Renal cortical epithelial cell (primary cell): Measurements from ENCODE around the gene TRIP12. TPM values are rescaled to one million over a fixed set of nuclear protein-coding genes. Genes with fewer than 3 reads are reported as not detected.

Source experiments
- DNase-seq: peaks from one replicate; pipeline ENCODE4 v3.0.0-alpha.2; 2011; ENCODE audit warnings: low read depth
- total RNA-seq: library from RNA; depleted of rRNA; stranded (reverse); fragments of >200 nt; gene quantifications from 2 replicates; pipeline ENCODE4 v1.2.3, GENCODE V29; 2014

Gene TRIP12
- total RNA-seq, 1 donor from 2014 or later = 346 TPM

DNA sequence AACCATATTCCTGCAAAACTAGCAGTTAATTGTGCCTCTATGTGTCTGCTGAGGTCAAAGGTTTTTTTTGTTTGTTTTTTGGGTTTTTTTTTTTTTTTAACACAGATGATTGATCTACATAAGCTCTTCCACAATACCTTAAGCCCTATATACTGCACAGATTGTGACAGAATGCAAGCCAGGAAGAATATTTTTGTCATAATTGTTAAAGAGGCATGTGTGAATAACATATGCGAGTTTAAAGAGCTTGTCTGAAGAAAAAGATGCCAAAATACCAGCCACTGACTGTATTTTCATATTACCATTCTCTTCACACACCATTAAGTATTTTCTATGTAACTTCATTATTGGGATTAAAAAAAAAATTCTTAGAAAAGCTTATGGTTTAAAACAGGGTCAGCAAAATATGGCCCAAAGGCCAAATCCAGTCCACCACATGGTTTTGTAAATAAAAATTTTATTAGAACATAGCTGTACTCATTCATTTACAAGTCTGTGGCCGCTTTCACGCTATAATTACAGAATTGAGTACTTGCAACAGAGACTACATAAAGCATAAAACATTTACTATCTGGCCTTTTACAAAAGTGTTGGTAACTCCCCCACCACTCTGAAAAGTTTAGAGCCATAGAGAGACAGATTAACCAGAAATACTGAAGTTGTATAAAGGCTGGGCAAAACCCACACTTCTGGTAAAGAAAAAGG is 89.9 kb downstream of the TRIP12 start:
- DNase-seq = no peak

DNA sequence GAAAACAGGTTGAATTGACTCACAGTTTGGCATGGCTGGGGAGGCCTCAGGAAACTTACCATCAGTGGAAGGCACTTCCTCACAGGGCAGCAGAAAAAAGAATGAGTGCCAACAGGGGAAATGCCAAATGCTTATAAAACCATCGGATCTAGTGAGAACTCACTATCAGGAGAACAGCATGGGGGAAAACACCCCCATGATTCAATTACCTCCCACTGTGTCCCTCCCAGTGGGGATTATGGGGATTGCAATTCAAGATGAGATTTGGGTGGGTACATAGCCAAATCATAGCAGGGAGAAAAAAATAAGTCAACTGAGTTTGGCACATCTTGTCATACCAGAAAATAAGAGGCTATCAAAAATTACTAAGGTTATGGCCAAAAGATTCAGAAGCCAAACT is 96.3 kb downstream of the TRIP12 start:
- no peak for DNase-seq

DNA sequence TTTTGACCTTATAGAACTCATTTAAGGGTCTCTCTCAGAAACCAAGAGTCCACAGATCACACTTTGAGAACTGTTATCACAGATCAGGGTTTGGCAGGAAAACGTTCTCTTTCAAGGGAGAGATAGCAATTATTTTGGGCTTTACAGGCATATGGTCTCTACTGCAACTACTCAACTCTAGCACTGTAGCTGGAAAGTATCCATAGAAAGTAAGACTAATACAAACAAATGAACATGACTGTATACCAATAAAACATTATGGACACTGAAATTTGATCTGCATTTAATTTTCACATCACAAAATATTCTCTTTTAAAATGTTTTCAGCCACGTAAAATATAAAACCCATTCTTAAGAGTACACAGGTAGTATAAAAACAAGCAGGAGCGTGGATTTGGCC is 100.5 kb downstream of the TRIP12 start:
- no peak for DNase-seq

DNA sequence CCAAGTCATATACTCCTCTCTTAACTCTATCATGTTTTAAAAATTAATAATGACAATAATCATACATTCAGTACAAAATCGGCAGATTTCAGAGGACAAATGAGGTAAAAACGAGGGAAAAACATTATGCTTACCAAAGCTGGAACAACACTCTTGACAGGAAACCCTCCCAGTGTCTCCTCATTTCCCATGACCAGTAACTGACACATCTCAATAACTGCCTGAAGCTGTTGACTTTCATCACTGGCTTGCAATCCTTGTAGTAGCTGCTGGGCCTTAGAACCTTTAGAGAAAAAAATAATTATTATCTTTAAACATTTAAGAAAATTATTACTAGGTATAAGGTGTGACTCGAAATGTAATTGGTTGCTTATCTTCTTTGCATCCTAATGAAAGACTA is 103.6 kb downstream of the TRIP12 start:
- no peak for DNase-seq

DNA sequence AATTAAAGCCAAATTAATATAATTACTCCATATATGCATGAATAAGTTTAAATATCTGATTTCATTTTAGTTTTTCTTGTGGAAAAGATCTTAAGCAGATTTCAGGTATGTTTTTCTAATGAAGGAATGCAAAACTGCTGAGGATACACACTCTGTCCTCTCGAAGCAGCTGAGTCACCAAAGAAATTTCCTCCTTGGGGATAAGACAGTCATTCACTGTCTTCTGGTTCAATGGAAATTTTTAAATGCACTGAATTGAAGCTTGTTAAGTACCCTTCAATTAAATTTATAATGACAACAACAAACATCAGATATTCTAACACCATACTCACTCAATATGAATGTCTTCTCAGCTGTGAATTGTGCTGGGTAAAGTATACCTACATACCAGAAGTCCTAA is 106.0 kb downstream of the TRIP12 start:
- DNase-seq = peak; percentile 43

DNA sequence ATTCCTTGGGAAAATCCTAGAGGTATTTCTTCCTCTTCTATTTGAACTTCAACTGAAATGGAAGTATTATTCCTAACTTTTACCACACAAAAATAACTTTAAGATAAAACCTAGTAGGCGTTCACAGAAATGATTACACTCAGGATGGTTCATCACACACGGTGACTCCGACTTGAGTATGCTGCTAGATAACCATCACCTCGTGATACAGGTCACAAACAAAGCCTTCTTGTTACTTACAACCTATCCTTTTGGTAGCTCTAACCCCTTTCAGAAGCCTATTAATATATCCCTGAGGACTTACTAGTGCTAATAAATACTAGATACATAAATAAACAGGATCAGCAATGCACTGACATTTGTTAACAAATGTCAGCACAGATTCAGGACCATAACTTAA is 106.5 kb downstream of the TRIP12 start:
- DNase-seq = no peak

DNA sequence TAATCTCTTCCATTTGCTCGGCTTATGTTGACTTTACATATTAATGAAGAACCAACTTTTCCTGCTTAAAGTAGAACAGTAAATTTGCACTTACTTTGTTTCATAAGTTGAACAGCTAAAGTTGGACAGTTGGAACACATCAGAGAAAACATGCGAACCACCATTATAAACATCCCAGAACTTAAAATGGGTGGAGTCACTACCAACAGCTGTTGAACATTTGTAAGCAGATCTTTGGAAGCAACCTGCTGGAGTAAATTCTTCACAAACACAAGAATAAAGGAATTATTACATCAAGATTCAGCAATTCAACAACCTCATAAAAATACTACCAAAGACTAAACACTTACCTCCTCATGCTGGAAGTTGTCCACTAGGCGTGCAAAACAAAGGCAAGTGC is 111.0 kb downstream of the TRIP12 start:
- DNase-seq = no peak

DNA sequence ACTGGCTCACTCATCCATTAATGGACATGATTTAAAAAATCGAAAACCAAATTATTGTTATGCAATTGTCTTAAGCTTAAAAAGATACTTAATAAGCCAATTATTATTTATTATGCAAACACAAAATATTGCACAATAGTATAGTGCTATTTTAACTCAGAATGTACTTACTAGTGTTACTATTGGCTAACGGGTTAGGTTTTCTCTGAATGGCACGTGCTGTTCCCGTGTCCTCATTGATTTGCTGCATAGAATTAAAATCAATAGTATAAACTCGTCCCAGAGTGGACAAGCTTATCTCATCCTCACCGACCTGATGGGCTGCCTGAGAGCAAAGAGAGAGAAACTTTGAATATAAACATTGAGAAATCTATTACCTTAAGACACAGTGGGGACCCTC is 116.2 kb downstream of the TRIP12 start:
- no peak for DNase-seq

DNA sequence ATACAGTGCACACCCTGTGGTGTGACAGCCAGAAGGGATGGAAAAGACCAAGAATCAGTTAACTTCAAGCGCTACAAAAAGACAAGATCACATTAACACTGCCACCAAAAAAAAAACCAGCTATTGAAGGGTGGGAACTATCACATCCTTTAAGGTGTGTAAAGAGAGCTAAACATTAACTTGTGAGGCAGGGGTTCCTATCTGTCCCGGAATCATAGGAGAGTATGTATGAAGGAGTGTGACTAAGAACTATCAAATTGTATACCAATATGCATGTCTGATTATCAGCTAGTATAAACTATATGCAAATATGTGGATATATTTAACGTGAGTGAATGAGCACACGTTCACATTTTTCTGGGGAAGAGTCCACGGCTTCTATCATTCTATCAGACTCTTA is 119.0 kb downstream of the TRIP12 start:
- no peak for DNase-seq

DNA sequence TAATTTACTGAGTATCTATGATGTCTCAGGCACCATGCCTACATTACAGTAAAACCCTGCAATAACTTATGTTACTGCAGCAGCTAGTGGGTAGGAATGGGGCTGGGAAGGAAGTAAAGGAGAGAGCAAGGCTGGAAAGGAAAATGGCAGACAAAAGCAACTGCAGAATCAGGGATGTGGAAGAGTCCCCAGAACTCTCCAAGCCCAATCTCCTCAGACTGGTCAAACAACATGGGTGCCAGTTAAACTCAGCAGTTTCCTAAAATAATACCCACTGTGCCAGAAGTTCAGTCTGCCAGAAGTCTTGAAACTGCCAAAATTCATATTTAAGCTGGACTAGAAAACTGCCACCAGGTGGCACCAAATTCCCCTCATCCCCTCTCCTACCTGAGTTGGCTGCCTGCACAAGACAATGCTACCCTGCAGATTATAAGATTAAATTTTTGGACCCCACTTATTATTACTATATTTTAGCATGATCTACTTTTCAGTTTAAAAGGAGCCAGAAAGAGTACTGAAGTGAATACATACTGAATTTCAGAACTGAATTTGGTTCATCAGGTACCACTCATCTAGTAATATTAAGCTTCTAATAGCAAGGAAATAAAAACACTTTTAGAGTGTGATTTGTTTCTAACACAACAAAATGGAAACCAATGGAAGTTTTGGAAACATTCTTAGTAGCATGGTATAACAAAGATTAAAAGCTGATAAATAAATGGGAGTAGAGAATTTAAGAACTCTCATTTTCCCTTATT is 120.6 kb downstream of the TRIP12 start:
- peak; percentile 65 for DNase-seq

DNA sequence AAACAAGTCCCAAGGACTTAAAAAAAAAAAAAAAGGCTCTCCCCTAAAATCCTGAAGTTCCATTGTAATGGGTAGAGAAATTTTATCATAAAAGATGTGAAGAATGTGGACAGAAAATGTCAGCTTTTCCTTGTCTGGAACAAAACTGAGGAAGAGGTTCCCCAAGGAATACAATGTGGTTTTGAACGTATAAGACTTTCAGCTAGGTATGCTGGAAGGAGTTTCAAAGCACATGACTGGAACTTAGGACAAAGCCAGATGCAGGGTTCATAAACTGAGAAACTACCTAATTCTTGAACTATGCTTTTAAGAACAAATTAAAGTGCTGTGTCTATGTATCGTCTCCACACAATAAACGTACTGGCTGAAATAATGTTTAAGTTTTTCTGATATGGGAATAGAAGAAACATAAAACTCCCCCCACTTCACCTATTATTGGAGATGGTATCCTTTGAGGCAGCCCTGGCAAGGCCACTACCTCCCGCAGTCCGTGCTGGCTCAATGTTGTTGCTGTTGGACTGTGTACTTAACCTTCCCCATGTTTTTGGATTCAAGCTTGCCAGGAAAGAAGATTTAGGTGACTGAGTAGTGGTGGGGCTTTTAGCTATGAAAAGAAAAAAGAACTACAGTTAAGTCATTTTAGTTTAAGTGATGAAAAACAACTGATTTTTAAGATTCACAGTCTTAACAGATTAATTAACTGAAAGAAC is 123.2 kb downstream of the TRIP12 start:
- DNase-seq = no peak

DNA sequence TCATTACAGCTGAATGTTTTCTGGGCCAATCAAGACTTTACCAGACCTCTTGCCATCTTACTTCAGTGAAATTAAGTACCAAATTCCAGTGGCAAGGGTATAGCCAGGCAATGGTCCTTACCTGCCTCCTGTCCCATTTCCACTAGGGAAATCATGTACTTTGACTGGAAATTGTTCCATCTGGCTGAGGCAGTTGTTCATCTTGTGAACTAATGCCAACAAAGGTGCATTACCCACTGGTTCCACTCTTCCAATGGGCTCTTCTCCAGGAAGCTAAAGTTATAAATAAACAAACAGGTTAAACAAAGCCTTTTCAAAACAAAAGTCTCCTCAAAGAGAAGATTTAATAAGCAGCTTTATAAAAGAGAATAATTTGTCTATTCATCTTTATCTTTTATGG is 126.8 kb downstream of the TRIP12 start:
- DNase-seq = no peak

DNA sequence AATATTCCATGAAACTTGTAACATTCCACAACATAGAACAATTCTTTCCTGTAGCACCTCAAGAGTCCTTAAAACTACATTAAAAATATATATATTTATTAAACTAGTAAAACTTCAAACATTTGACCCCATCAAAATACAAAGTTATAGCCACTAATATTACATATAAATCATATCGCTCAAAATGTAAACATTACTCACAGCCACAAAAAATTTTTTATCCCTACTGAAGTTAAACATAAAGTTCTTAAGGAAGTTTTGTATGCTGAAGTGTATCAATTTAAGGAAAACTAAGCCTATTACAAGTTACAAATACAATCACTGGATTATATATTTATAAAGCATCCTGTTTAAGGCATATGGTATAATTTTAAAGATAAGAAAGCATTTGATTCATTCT is 127.2 kb downstream of the TRIP12 start:
- DNase-seq = no peak

DNA sequence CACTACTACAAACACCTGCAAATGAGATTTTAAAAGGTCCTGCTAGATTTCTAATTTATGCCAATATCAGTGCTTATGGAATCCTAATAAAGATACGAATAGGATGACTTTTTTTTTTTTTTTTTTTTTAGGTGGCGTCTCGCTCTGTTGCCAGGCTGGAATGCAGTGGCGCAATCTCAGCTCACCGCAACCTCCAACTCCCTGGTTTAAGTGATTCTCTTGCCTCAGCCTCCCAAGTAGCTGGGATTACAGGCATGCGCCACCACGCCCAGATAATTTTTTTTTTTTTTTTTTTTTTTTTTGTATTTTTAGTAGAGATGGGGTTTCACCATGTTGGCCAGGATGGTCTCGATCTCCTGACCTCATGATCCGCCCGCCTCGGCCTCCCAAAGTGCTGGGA is 135.5 kb downstream of the TRIP12 start:
- DNase-seq = peak; percentile 7

DNA sequence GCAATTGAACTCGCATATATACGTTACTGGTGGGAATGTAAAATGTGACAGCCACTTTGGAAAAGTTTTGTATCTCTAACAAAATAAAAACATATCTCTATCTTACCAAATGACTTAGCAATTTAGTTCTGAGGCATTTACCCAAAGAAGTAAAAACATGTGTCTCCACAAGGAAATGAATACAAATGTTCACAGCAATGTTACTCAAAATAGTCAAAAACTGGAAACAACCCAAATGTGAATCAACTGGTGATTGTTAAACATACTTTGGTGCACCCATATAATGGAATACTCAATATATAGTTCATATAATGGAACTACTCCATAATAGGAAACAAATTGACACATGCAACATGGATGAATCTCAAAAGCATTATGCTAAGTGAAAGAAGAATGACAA is 137.0 kb downstream of the TRIP12 start:
- no peak for DNase-seq

DNA sequence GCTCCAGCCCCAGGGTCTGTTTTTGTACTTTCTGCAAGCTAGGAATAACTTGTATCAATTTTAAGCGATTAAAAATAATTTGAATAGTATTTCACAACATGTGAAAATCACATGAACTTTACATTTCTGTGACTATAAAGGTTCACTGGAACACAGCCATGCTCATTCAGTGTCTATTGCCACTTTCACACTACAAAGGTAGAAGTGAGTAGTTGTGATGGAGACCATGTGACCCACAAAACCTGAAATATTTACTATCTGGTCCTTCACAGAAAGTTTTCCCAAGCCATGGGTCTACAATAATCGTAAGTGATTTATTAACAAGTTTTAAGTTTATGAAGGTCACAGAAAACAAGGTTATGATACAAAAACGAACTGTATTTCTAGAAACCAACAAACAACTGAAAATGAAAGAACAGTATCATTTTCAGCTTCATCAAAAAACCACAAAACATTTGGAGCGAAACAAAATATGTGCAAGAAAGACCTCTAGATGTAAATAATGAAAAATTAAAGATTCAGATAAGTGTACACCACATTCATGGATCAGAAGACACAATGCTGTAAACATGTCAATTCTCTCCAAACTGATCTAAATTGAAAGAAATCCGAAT is 138.6 kb downstream of the TRIP12 start:
- DNase-seq = no peak

DNA sequence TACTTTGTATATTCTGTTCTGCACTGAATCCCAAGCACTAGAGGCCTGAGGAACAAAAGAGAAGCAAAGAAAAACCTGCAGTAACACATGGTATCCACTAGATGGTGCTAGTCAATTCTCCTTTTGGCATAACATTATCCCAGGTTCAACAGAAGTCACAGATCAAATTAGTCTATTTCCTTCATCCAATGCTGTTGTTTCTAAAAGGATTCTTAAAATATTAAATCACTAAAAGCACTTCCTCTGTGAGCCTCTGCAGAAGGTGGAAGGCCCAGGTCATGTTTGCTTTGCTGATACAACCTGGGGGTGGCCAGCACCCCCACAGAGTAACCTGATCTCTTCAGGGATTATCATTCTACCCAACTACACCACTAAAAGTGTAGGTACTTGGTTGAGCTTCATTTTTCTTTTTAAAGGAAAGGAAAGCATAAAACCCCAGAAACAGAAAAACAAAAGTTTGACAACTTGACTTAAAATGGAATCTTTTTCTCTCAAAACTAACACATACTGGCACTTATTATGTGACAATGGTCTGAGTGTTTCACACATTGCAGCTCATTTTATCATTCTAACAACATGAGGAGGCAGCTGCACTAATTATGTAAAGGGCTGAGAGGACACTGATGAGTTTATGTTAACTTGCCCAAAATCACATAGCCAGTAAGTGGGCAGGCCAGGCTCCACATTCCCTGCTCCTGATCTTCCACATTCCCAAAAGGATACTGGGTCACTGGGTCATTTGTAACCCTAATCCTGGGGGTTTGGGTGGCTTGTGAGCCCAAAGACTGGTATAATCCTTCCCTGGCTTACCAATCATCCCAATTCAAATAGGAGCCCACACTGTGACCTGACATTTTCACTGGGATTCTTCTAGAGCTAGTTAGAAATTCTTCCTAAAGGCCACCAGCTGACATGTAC is 140.7 kb downstream of the TRIP12 start:
- DNase-seq = peak; percentile 70

DNA sequence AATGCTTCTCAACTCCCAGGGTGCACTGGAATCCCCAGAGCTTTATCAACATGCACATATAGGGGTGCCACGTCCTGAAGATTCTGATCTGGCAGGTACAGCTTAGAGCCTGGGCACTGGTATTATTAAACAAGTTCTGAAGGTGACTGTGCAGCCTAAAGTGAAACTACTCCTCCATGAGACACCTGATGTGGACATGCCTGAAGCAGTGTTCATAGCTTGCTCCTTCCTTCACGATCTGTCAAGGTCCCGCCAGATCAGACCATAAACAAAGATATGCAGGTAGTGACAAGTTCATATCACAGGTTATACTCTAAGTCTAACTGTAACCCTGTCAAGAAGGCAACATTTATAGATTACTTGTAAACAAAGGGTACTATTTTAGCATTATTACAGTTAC is 142.2 kb downstream of the TRIP12 start:
- peak; percentile 27 for DNase-seq

DNA sequence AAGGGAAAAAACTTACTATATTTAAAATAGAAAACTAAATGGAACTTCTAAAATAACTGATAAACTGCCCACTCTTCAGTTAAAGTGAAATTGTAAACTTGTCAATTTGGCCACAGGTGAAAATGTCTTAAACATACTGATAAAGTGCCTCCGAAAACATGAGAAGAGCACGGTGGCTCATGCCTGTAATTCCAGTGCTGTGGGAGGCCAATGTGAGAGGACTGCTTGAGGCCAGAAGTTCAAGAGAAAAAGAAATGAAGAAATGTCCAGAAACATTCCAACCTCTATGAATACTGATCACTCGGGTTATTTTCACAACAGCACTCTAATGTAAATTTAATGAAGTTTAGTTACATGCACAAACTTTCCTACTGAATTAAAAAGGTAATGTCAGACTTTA is 144.1 kb downstream of the TRIP12 start:
- no peak for DNase-seq

DNA sequence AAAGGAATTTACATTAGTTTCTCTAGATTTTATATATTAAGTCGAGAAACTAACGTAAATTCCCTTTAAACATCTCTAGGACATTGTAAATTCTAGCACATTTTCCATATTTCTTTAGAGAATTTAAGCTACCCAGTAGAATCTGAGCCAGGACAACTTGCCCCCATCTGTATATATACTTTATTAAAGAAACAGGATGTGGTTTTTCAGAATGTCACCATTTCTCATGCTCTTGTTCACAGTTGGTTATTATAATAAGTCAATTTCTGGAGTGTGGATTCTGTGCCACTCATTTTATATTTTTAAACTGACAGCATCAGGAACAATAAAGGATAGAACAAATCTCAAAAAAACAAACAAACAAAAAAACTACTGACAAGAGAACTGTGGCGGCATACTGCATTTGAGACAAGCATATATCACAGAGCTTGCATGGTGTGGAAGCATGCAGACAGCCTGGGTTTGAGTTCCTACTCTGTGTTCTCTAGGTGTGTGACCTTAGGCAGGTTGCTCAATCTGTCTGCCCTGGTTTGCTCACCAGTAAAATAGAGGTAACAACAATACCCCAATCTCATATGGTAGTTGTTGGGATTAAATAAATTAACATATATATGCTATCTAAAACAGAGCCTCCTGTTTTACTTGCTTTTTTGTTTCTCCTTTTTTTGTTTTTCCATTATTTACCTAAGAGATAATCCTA is 146.0 kb downstream of the TRIP12 start:
- DNase-seq = no peak

DNA sequence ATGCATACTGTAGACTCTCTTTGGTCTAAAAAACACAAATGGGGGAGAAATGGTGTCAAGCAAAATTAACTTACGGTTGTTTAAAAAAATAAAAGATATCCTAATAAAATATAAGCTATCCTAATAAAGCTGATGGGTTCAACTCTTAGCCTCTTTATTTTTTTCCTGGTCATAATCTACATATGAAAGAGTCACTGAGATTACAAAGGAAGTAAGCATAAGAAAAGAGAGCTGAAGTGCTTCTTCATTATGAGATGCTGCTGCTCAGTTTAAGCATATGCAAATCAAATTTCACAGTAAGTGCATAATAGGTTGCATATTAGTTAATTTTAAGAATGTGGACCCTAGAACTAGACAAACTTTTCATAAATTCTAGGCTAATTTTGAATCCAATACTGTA is 147.6 kb downstream of the TRIP12 start:
- no peak for DNase-seq
